ENCODE results near the gene CNEP1R1. TPM values are rescaled to one million over a fixed set of nuclear protein-coding genes. Genes with fewer than 3 reads are reported as not detected.

CNEP1R1 gene
- total and polyA plus RNA-seq, 2 experiments from 2014 or later = 13.8 to 30.3 TPM

GRCh38 chr16:50023641-50024040 lies 1.4 kb upstream of the CNEP1R1 start:
- Histone ChIP-seq H3K27ac (ENCODE audit: low read depth) (no peak overlapping the region), H3K4me2 (no peak overlapping the region), H3K36me3 (ENCODE audit: insufficient read depth) (peaks cover 2% of the 10 kb centered on the region; the same call in 1 of the 2 replicates), H3K9me2 (ENCODE audit: insufficient read depth) (no peaks in the 10 kb centered on the region), H4K20me1 (replicated peaks; ENCODE audit: insufficient read depth) (peaks cover 4% of the 10 kb centered on the region; the same call in 1 of the 2 replicates), H2AFZ (no peak overlapping the region), H3K4me1 (ENCODE audit: insufficient read depth) (peaks cover 6% of the 10 kb centered on the region; the same call in 1 of the 2 replicates), H3K79me2 (replicated peaks; ENCODE audit: insufficient read depth) (peaks cover 32% of the 10 kb centered on the region), H3K27me3 (ENCODE audit: insufficient read depth) (no peaks in the 10 kb centered on the region), H3F3A (replicated peaks; ENCODE audit: low read depth) (no peaks in the 10 kb centered on the region), H3K4me3 (no peak overlapping the region)
- H3K9me3 Mint-ChIP-seq = no peaks in the 10 kb centered on the region
- H3K4me1 Mint-ChIP-seq = peaks cover 17% of the 10 kb centered on the region; the same call in 2 of the 3 replicates
- ATAC-seq (no peak), DNase-seq (ENCODE audit: low spot score) (no peak)
- no peak overlapping the region for H3K4me3 Mint-ChIP-seq
- H3K27ac Mint-ChIP-seq = no peak overlapping the region
- no peaks in the 10 kb centered on the region for H3K36me3 Mint-ChIP-seq (ENCODE audit: low read depth)
- H3K27me3 Mint-ChIP-seq (ENCODE audit: insufficient read depth, low read depth, poor library complexity) = no peaks in the 10 kb centered on the region
- TF ChIP-seq JUNB (IDR thresholded peaks at IDR 0.05; ENCODE audit: unreplicated experiment) (no peak), POLR2AphosphoS5 (IDR thresholded peaks at IDR 0.05; ENCODE audit: low read depth) (no peak), EZH2phosphoT487 (IDR thresholded peaks at IDR 0.05; ENCODE audit: unreplicated experiment) (no peak), EZH2 (IDR thresholded peaks at IDR 0.05; ENCODE audit: low read depth, unreplicated experiment) (no peak), ZNF462 (CRISPR knock-in tag; IDR thresholded peaks at IDR 0.05) (no peak)
- TF ChIP-seq, protein P1, sequence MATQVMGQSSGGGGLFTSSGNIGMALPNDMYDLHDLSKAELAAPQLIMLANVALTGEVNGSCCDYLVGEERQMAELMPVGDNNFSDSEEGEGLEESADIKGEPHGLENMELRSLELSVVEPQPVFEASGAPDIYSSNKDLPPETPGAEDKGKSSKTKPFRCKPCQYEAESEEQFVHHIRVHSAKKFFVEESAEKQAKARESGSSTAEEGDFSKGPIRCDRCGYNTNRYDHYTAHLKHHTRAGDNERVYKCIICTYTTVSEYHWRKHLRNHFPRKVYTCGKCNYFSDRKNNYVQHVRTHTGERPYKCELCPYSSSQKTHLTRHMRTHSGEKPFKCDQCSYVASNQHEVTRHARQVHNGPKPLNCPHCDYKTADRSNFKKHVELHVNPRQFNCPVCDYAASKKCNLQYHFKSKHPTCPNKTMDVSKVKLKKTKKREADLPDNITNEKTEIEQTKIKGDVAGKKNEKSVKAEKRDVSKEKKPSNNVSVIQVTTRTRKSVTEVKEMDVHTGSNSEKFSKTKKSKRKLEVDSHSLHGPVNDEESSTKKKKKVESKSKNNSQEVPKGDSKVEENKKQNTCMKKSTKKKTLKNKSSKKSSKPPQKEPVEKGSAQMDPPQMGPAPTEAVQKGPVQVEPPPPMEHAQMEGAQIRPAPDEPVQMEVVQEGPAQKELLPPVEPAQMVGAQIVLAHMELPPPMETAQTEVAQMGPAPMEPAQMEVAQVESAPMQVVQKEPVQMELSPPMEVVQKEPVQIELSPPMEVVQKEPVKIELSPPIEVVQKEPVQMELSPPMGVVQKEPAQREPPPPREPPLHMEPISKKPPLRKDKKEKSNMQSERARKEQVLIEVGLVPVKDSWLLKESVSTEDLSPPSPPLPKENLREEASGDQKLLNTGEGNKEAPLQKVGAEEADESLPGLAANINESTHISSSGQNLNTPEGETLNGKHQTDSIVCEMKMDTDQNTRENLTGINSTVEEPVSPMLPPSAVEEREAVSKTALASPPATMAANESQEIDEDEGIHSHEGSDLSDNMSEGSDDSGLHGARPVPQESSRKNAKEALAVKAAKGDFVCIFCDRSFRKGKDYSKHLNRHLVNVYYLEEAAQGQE (IDR thresholded peaks at IDR 0.05; ENCODE audit: unreplicated experiment) = no peak
